ENCODE data around the gene ANKRD33B. TPM values are rescaled to one million over a fixed set of nuclear protein-coding genes. Genes with fewer than 3 reads are reported as not detected.
"Not testable (repeated sequence)": the region's sequence is repeated elsewhere in the genome, so short reads cannot be mapped to it uniquely, and the experiment has no call there.

The ANKRD33B gene
- total RNA-seq, 1 experiment from 2014 or later = 1.6 TPM

- Histone ChIP-seq H3K36me3 (replicated peaks; ENCODE audit: control insufficient read depth, insufficient read depth, low read length) (no peaks in the 10 kb centered on the region), H3K27me3 (ENCODE audit: control insufficient read depth, insufficient read depth, low read length) (no peaks in the 10 kb centered on the region), H3K4me3 (ENCODE audit: insufficient read depth, low read depth, low read length) (no peak overlapping the region)
- no peak for DNase-seq
Measured at GRCh38 chr5:10658265-10658664, 94.4 kb downstream of the ANKRD33B start.

GRCh38 chr5:10660135-10660534, 96.3 kb downstream of the ANKRD33B start:
- DNase-seq = no peak
- H3K36me3 ChIP-seq (replicated peaks; ENCODE audit: control insufficient read depth, insufficient read depth, low read length) = no peaks in the 10 kb centered on the region
- no peaks in the 10 kb centered on the region for H3K27me3 ChIP-seq (ENCODE audit: control insufficient read depth, insufficient read depth, low read length)
- H3K4me3 ChIP-seq (ENCODE audit: insufficient read depth, low read depth, low read length) = no peak overlapping the region

GRCh38 chr5:10660720-10661387, 97.0 kb downstream of the ANKRD33B start:
- no peak for DNase-seq
- no peaks in the 10 kb centered on the region for H3K27me3 ChIP-seq (ENCODE audit: control insufficient read depth, insufficient read depth, low read length)

GRCh38 chr5:10661401-10661800, 97.5 kb downstream of the ANKRD33B start:
- H3K27me3 ChIP-seq (ENCODE audit: control insufficient read depth, insufficient read depth, low read length) = no peaks in the 10 kb centered on the region
- no peaks in the 10 kb centered on the region for H3K36me3 ChIP-seq (replicated peaks; ENCODE audit: control insufficient read depth, insufficient read depth, low read length)
- DNase-seq = no peak
- H3K4me3 ChIP-seq (ENCODE audit: insufficient read depth, low read depth, low read length) = no peak overlapping the region

More at GRCh38 chr5:10660720-10661387, 97.0 kb downstream of the ANKRD33B start:
- H3K4me3 ChIP-seq (ENCODE audit: insufficient read depth, low read depth, low read length) = no peak overlapping the region
- no peaks in the 10 kb centered on the region for H3K36me3 ChIP-seq (replicated peaks; ENCODE audit: control insufficient read depth, insufficient read depth, low read length)

GRCh38 chr5:10662083-10662482, 98.2 kb downstream of the ANKRD33B start:
- no peak for DNase-seq

GRCh38 chr5:10662661-10663488, 99.0 kb downstream of the ANKRD33B start:
- DNase-seq = peak; percentile 71
- no peaks in the 10 kb centered on the region for H3K27me3 ChIP-seq (ENCODE audit: control insufficient read depth, insufficient read depth, low read length)
- H3K4me3 ChIP-seq (ENCODE audit: insufficient read depth, low read depth, low read length) = no peak overlapping the region
- H3K36me3 ChIP-seq (replicated peaks; ENCODE audit: control insufficient read depth, insufficient read depth, low read length) = no peaks in the 10 kb centered on the region

More at GRCh38 chr5:10662083-10662482, 98.2 kb downstream of the ANKRD33B start:
- Histone ChIP-seq H3K27me3 (ENCODE audit: control insufficient read depth, insufficient read depth, low read length) (no peaks in the 10 kb centered on the region), H3K36me3 (replicated peaks; ENCODE audit: control insufficient read depth, insufficient read depth, low read length) (no peaks in the 10 kb centered on the region), H3K4me3 (ENCODE audit: insufficient read depth, low read depth, low read length) (no peak overlapping the region)

GRCh38 chr5:10663489-10664179, 99.8 kb downstream of the ANKRD33B start:
- DNase-seq = peak; percentile 84
- Histone ChIP-seq H3K27me3 (ENCODE audit: control insufficient read depth, insufficient read depth, low read length) (no peaks in the 10 kb centered on the region), H3K4me3 (ENCODE audit: insufficient read depth, low read depth, low read length) (no peak overlapping the region), H3K36me3 (replicated peaks; ENCODE audit: control insufficient read depth, insufficient read depth, low read length) (no peaks in the 10 kb centered on the region)

GRCh38 chr5:10664180-10664769, 100.4 kb downstream of the ANKRD33B start:
- DNase-seq; H3K4me3 ChIP-seq (ENCODE audit: insufficient read depth, low read depth, low read length); H3K36me3 ChIP-seq (replicated peaks; ENCODE audit: control insufficient read depth, insufficient read depth, low read length); H3K27me3 ChIP-seq (ENCODE audit: control insufficient read depth, insufficient read depth, low read length): not testable (repeated sequence)

GRCh38 chr5:10665799-10666198, 101.9 kb downstream of the ANKRD33B start:
- no peak overlapping the region for H3K4me3 ChIP-seq (ENCODE audit: insufficient read depth, low read depth, low read length)
- H3K36me3 ChIP-seq (replicated peaks; ENCODE audit: control insufficient read depth, insufficient read depth, low read length) = no peaks in the 10 kb centered on the region
- DNase-seq = peak; percentile 28
- H3K27me3 ChIP-seq (ENCODE audit: control insufficient read depth, insufficient read depth, low read length) = no peaks in the 10 kb centered on the region

GRCh38 chr5:10666531-10667299, 102.8 kb downstream of the ANKRD33B start:
- Histone ChIP-seq H3K4me3 (ENCODE audit: insufficient read depth, low read depth, low read length) (no peak overlapping the region), H3K36me3 (replicated peaks; ENCODE audit: control insufficient read depth, insufficient read depth, low read length) (no peaks in the 10 kb centered on the region), H3K27me3 (ENCODE audit: control insufficient read depth, insufficient read depth, low read length) (no peaks in the 10 kb centered on the region)
- no peak for DNase-seq

GRCh38 chr5:10667431-10668057, 103.7 kb downstream of the ANKRD33B start:
- H3K4me3 ChIP-seq (ENCODE audit: insufficient read depth, low read depth, low read length) = no peak overlapping the region
- no peaks in the 10 kb centered on the region for H3K36me3 ChIP-seq (replicated peaks; ENCODE audit: control insufficient read depth, insufficient read depth, low read length)
- no peak for DNase-seq

GRCh38 chr5:10668697-10669096, 104.8 kb downstream of the ANKRD33B start:
- DNase-seq = no peak
- Histone ChIP-seq H3K27me3 (ENCODE audit: control insufficient read depth, insufficient read depth, low read length) (no peaks in the 10 kb centered on the region), H3K4me3 (ENCODE audit: insufficient read depth, low read depth, low read length) (no peak overlapping the region), H3K36me3 (replicated peaks; ENCODE audit: control insufficient read depth, insufficient read depth, low read length) (no peaks in the 10 kb centered on the region)

More at GRCh38 chr5:10667431-10668057, 103.7 kb downstream of the ANKRD33B start:
- no peaks in the 10 kb centered on the region for H3K27me3 ChIP-seq (ENCODE audit: control insufficient read depth, insufficient read depth, low read length)

- H3K4me3 ChIP-seq (ENCODE audit: insufficient read depth, low read depth, low read length) = no peak overlapping the region
- H3K27me3 ChIP-seq (ENCODE audit: control insufficient read depth, insufficient read depth, low read length) = no peaks in the 10 kb centered on the region
- DNase-seq = no peak
- H3K36me3 ChIP-seq (replicated peaks; ENCODE audit: control insufficient read depth, insufficient read depth, low read length) = no peaks in the 10 kb centered on the region
Measured at GRCh38 chr5:10669983-10670382, 106.1 kb downstream of the ANKRD33B start.

Data from H7 (cell line).